CD4-positive, CD25-positive, alpha-beta regulatory T cell (primary cell): ENCODE data around the gene TRPM3. TPM values are rescaled to one million over a fixed set of nuclear protein-coding genes. Genes with fewer than 3 reads are reported as not detected.

Experiments used
- ATAC-seq, 2 donors: fragments of 150-1000 bp; cut with Tn5 transposase; one replicate each; pipeline ENCODE4 v1.10.0; 2021; ENCODE audit warnings: low read depth in 2 of 2, moderate number of reproducible peaks in 2 of 2, moderate library complexity in 1 of 2
- DNase-seq, 3 donors: peaks; one replicate each; pipeline versions ENCODE4 v3.0.0 to v3.0.0-alpha.2; 2012 to 2022; ENCODE audit warnings: mixed read lengths in 1 of 3
- H3K27ac ChIP-seq: one replicate; pipeline ENCODE4 v1.7.0; 2013; ENCODE audit warnings: mild to moderate bottlenecking, low read length; ENCODE audit not compliant: insufficient read depth, poor library complexity, severe bottlenecking
- H3K27me3 ChIP-seq: one replicate; pipeline ENCODE4 v1.7.0; 2013; ENCODE audit warnings: low read length; ENCODE audit not compliant: control insufficient read depth, insufficient read depth
- H3K36me3 ChIP-seq: one replicate; pipeline ENCODE4 v1.7.0; 2013; ENCODE audit warnings: mild to moderate bottlenecking, low read length, moderate library complexity; ENCODE audit not compliant: control insufficient read depth, insufficient read depth
- H3K4me1 ChIP-seq: 2 replicates; pipeline ENCODE4 v1.7.0; 2013; ENCODE audit warnings: mild to moderate bottlenecking, low read length; ENCODE audit not compliant: insufficient read depth, control insufficient read depth, poor library complexity, severe bottlenecking
- H3K4me3 ChIP-seq: one replicate; pipeline ENCODE4 v1.7.0; 2013; ENCODE audit warnings: low read depth, mild to moderate bottlenecking, low read length, moderate library complexity
- H3K9me3 ChIP-seq, 2 experiments: 1 replicate in 1 of 2; 2 replicates in 1 of 2; pipeline ENCODE4 v1.7.0; 2013; ENCODE audit warnings: low read length in 2 of 2, mild to moderate bottlenecking in 1 of 2, moderate library complexity in 1 of 2; ENCODE audit not compliant: control insufficient read depth in 2 of 2
- H3K27ac Mint-ChIP-seq, 3 donors: one replicate each; pipeline ENCODE4 v1.8.0; 2020 to 2022; ENCODE audit warnings: mild to moderate bottlenecking in 3 of 3, mixed read lengths in 3 of 3, moderate library complexity in 2 of 3
- H3K27me3 Mint-ChIP-seq: one replicate; pipeline ENCODE4 v1.8.0; 2022; ENCODE audit warnings: mild to moderate bottlenecking, mixed read lengths
- H3K36me3 Mint-ChIP-seq: one replicate; pipeline ENCODE4 v1.8.0; 2020; ENCODE audit warnings: mixed read lengths
- H3K4me1 Mint-ChIP-seq, 4 donors: one replicate each; pipeline ENCODE4 v1.8.0; 2020 to 2022; ENCODE audit warnings: mixed read lengths in 4 of 4, mild to moderate bottlenecking in 1 of 4
- H3K4me3 Mint-ChIP-seq, 4 donors: one replicate each; pipeline ENCODE4 v1.8.0; 2020 to 2022; ENCODE audit warnings: mild to moderate bottlenecking in 4 of 4, mixed read lengths in 4 of 4, moderate library complexity in 3 of 4
- H3K9me3 Mint-ChIP-seq, 7 donors: one replicate each; pipeline ENCODE4 v1.8.0; 2020 to 2022; ENCODE audit warnings: mixed read lengths in 7 of 7, mild to moderate bottlenecking in 3 of 7, moderate library complexity in 2 of 7
- polyA plus RNA-seq, 4 donors: library from polyadenylated mRNA; unstranded; fragments of 300-500 nt; fragmentation: Illumina TruSeq; gene quantifications; one replicate each; pipeline ENCODE4 v1.2.3, GENCODE V29; 2021
- total RNA-seq: library from RNA; stranded (reverse); gene quantifications from one replicate; pipeline ENCODE4 v1.2.3, GENCODE V29; 2022

TRPM3 gene
- total and polyA plus RNA-seq, 5 donors from 2014 or later: not detected

- no peak for DNase-seq
- no peaks in the 10 kb centered on the region for H3K36me3 Mint-ChIP-seq
- no peaks in the 10 kb centered on the region for H3K9me3 ChIP-seq
Observed at GRCh38 chr9:70677055-70677735, 444.2 kb downstream of the TRPM3 start.

DNA sequence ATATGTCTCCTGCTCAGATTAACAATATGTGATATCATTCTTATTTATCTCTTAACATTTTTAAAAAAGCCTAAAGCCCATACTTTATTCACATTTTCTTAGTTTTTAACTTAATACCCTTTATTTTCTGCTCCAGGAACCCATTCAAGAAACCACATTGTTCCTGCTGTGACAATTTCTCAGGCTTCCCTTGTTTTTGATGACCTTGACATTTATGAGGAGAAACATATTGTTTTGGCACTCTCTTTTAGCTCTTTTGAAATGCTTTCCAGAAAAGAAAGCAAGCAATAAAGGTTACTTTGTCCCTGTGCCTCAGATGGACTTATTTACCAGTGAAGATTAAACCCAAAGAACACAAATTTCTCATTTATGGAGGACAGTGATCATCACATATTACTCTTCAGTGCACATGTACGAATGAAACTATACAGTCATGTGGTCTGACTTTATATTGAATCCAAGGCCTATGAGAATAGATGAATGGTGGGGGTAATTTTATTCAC lies 445.5 kb downstream of the TRPM3 start:
- no peak overlapping the region for H3K27ac Mint-ChIP-seq
- no peak for DNase-seq
- Histone ChIP-seq H3K27ac (no peak overlapping the region), H3K27me3 (no peaks in the 10 kb centered on the region), H3K9me3 (no peaks in the 10 kb centered on the region), H3K4me1 (no peaks in the 10 kb centered on the region), H3K36me3 (no peaks in the 10 kb centered on the region), H3K4me3 (no peak overlapping the region)
- ATAC-seq: no peak
- no peaks in the 10 kb centered on the region for H3K27me3 Mint-ChIP-seq
- peaks cover 0 to 6% (median 0%) of the 10 kb centered on the region in 7 donors for H3K9me3 Mint-ChIP-seq
- H3K4me1 Mint-ChIP-seq: no peaks in the 10 kb centered on the region
- H3K4me3 Mint-ChIP-seq: no peak overlapping the region
- H3K36me3 Mint-ChIP-seq: no peaks in the 10 kb centered on the region

More at GRCh38 chr9:70677055-70677735, 444.2 kb downstream of the TRPM3 start:
- Histone ChIP-seq H3K36me3 (no peaks in the 10 kb centered on the region), H3K27me3 (no peaks in the 10 kb centered on the region), H3K27ac (no peak overlapping the region), H3K4me3 (no peak overlapping the region), H3K4me1 (no peaks in the 10 kb centered on the region)
- no peak overlapping the region for H3K4me3 Mint-ChIP-seq
- ATAC-seq: no peak
- H3K27me3 Mint-ChIP-seq: peaks cover 5% of the 10 kb centered on the region
- H3K9me3 Mint-ChIP-seq: peaks cover 0 to 5% (median 0%) of the 10 kb centered on the region in 7 donors
- H3K4me1 Mint-ChIP-seq: no peaks in the 10 kb centered on the region
- no peak overlapping the region for H3K27ac Mint-ChIP-seq

- Mint-ChIP-seq H3K27ac (no peak overlapping the region), H3K27me3 (peaks cover 6% of the 10 kb centered on the region), H3K4me3 (no peak overlapping the region), H3K4me1 (no peaks in the 10 kb centered on the region), H3K36me3 (no peaks in the 10 kb centered on the region), H3K9me3 (peaks cover 0 to 6% (median 0%) of the 10 kb centered on the region in 7 donors)
- Histone ChIP-seq H3K27ac (no peak overlapping the region), H3K4me3 (no peak overlapping the region), H3K36me3 (no peaks in the 10 kb centered on the region), H3K9me3 (no peaks in the 10 kb centered on the region), H3K27me3 (no peaks in the 10 kb centered on the region), H3K4me1 (no peaks in the 10 kb centered on the region)
- no peak for DNase-seq
- ATAC-seq: no peak
Observed at GRCh38 chr9:70673844-70674243, 447.6 kb downstream of the TRPM3 start.

DNA sequence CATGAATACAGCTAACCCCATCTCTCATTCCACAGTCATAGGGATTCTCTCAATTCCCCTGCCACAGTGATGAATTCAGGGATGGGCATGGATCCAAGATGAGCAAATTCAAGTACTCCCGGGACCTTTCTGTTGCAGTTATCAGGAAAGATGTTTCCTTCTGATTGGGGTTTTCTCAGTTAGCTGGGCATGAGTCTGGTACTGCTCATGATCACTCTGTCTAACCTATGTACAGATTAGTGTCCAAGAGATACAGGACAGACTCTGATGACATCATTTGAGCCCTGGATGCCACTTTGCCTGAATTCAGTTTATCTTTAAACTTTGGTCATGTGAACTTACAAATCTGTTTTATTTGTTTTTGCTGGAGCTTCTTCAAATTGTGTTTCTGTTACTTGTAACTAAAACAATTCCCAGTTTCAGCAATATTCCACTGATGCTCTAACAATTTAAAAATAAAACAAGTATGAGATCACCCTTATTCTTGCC lies 449.2 kb downstream of the TRPM3 start:
- no peak for ATAC-seq
- Mint-ChIP-seq H3K27me3 (peaks cover 6% of the 10 kb centered on the region), H3K36me3 (no peaks in the 10 kb centered on the region), H3K27ac (no peak overlapping the region), H3K4me3 (no peak overlapping the region), H3K4me1 (no peaks in the 10 kb centered on the region), H3K9me3 (peaks cover 0 to 6% (median 0%) of the 10 kb centered on the region in 7 donors)
- Histone ChIP-seq H3K9me3 (no peaks in the 10 kb centered on the region), H3K4me3 (no peak overlapping the region), H3K27ac (no peak overlapping the region), H3K27me3 (no peaks in the 10 kb centered on the region), H3K4me1 (no peaks in the 10 kb centered on the region), H3K36me3 (no peaks in the 10 kb centered on the region)
- no peak for DNase-seq

GRCh38 chr9:70668751-70669150 lies 452.7 kb downstream of the TRPM3 start:
- H3K4me3 Mint-ChIP-seq: no peak overlapping the region
- no peaks in the 10 kb centered on the region for H3K36me3 Mint-ChIP-seq
- H3K27me3 Mint-ChIP-seq: peaks cover 6% of the 10 kb centered on the region
- peaks cover 0 to 5% (median 0%) of the 10 kb centered on the region in 7 donors for H3K9me3 Mint-ChIP-seq
- Histone ChIP-seq H3K9me3 (no peaks in the 10 kb centered on the region), H3K27ac (no peak overlapping the region), H3K36me3 (no peaks in the 10 kb centered on the region), H3K4me1 (no peaks in the 10 kb centered on the region), H3K27me3 (no peaks in the 10 kb centered on the region), H3K4me3 (no peak overlapping the region)
- H3K27ac Mint-ChIP-seq: no peak overlapping the region
- ATAC-seq (no peak), DNase-seq (no peak)
- peaks cover 0 to 11% (median 6%) of the 10 kb centered on the region in 4 donors for H3K4me1 Mint-ChIP-seq

DNA sequence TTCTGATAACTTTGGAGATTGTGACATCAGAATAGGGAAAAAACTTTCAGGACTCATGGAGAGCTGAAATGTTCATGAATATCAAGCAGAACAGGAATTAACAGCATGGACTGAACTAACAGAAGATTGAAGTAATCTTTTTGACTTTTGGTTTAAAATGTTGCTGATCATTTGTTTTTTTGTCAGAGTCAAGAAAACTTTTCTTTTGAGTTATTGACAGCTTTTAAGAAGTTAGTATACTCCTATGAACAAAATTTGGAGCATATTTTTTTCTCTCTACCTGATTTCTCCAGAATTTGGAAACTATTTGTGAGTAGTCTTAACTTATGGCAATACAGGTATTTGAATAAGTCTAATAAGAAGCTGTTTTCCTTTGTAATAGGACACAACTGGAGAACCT lies 462.7 kb downstream of the TRPM3 start:
- peaks cover 0 to 7% (median 2%) of the 10 kb centered on the region in 7 donors for H3K9me3 Mint-ChIP-seq
- no peak overlapping the region for H3K4me3 Mint-ChIP-seq
- H3K27ac Mint-ChIP-seq: no peak overlapping the region
- Histone ChIP-seq H3K9me3 (peaks cover 0 to 7% of the 10 kb centered on the region in 2 experiments), H3K4me1 (no peaks in the 10 kb centered on the region), H3K36me3 (no peaks in the 10 kb centered on the region), H3K27ac (no peak overlapping the region), H3K27me3 (no peaks in the 10 kb centered on the region), H3K4me3 (no peak overlapping the region)
- peaks cover 12% of the 10 kb centered on the region for H3K27me3 Mint-ChIP-seq
- ATAC-seq (no peak), DNase-seq (no peak)
- H3K4me1 Mint-ChIP-seq: peaks cover 0 to 2% (median 0%) of the 10 kb centered on the region in 4 donors
- no peaks in the 10 kb centered on the region for H3K36me3 Mint-ChIP-seq

DNA sequence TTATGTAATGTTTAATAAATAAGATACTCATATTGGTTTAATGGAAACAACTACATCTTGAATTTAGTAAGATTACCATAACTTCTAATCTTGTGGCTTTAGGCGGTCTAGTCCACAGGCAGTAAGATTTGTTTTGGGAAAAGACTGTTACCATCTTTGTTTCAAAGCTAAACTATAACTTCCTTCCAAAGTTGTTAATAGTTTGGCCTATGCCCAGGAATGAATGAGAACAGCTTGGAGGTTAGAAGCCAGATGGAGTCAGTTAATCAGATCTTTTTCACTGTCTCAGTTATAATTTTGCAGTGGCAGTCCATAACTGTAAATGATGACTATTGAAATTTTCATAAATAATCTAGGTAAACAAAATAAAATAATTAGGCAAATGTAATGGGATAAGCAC lies 465.1 kb downstream of the TRPM3 start:
- no peaks in the 10 kb centered on the region for H3K36me3 Mint-ChIP-seq
- H3K36me3 ChIP-seq: no peaks in the 10 kb centered on the region
- no peak overlapping the region for H3K27ac Mint-ChIP-seq

GRCh38 chr9:70654144-70654543 lies 467.3 kb downstream of the TRPM3 start:
- Histone ChIP-seq H3K36me3 (no peaks in the 10 kb centered on the region), H3K9me3 (peaks cover 0 to 7% of the 10 kb centered on the region in 2 experiments), H3K4me3 (no peak overlapping the region), H3K27ac (no peak overlapping the region), H3K27me3 (no peaks in the 10 kb centered on the region), H3K4me1 (no peaks in the 10 kb centered on the region)
- Mint-ChIP-seq H3K36me3 (no peaks in the 10 kb centered on the region), H3K9me3 (peaks cover 0 to 9% (median 2%) of the 10 kb centered on the region in 7 donors), H3K4me1 (peaks cover 0 to 2% (median 0%) of the 10 kb centered on the region in 4 donors), H3K4me3 (no peak overlapping the region), H3K27ac (no peak overlapping the region), H3K27me3 (peaks cover 14% of the 10 kb centered on the region)
- DNase-seq (no peak), ATAC-seq (no peak)

More for the DNA sequence above, 465.1 kb downstream of the TRPM3 start:
- ATAC-seq: no peak
- H3K4me1 ChIP-seq: no peaks in the 10 kb centered on the region
- H3K27me3 ChIP-seq: no peaks in the 10 kb centered on the region
- Mint-ChIP-seq H3K4me3 (no peak overlapping the region), H3K9me3 (peaks cover 0 to 7% (median 2%) of the 10 kb centered on the region in 7 donors), H3K27me3 (peaks cover 14% of the 10 kb centered on the region), H3K4me1 (peaks cover 0 to 2% (median 0%) of the 10 kb centered on the region in 4 donors)
- H3K4me3 ChIP-seq: no peak overlapping the region
- peaks cover 0 to 7% of the 10 kb centered on the region in 2 experiments for H3K9me3 ChIP-seq
- no peak overlapping the region for H3K27ac ChIP-seq
- DNase-seq: no peak
